Gastrocnemius medialis (tissue), 4 donors: ENCODE measurements around the gene UBN1. TPM values are rescaled to one million over a fixed set of nuclear protein-coding genes. Genes with fewer than 3 reads are reported as not detected.

Experiments
- ATAC-seq, 2 donors: fragments of 150-250 bp; one replicate each; pipeline ENCODE4 v1.9.1; 2016
- DNase-seq, 2 donors: peaks; one replicate each; pipeline ENCODE4 v3.0.0-alpha.2; 2019
- H3K27ac ChIP-seq, 4 donors: fragments of 200-600 bp; sonication (generic); 1 replicate in 1 of 4; 2 replicates in 3 of 4; pipeline ENCODE4 v1.5.1; 2016 to 2018; ENCODE audit warnings: mild to moderate bottlenecking in 2 of 4, moderate library complexity in 1 of 4
- H3K27me3 ChIP-seq, 3 donors: fragments of 200-600 bp; sonication (generic) in 2 of 3; 1 replicate in 1 of 3; 2 replicates in 2 of 3; pipeline versions ENCODE4 v1.5.1 to v1.6.0; 2016 to 2019; ENCODE audit warnings: mild to moderate bottlenecking in 1 of 3, moderate library complexity in 1 of 3
- H3K36me3 ChIP-seq, 2 donors: fragments of 200-600 bp; sonication (generic) in 1 of 2; one replicate each; pipeline ENCODE4 v1.5.1; 2017 to 2018
- H3K4me1 ChIP-seq, 2 donors: fragments of 200-600 bp; sonication (generic) in 1 of 2; one replicate each; pipeline ENCODE4 v1.5.1; 2016 to 2017; ENCODE audit warnings: mild to moderate bottlenecking in 2 of 2
- H3K4me3 ChIP-seq, 4 donors: fragments of 200-600 bp; sonication (generic) in 3 of 4; 1 replicate in 1 of 4; 2 replicates in 3 of 4; pipeline ENCODE4 v1.5.1; 2016 to 2019; ENCODE audit warnings: mild to moderate bottlenecking in 2 of 4
- H3K9me3 ChIP-seq, 3 donors: fragments of 200-600 bp; sonication (generic) in 2 of 3; 1 replicate in 1 of 3; 2 replicates in 2 of 3; pipeline ENCODE4 v1.5.1; 2016 to 2019
- POLR2A ChIP-seq, 2 donors: fragments of 450-650 bp; IDR thresholded peaks; one replicate each; pipeline ENCODE4 v1.6.1; 2017; ENCODE audit warnings: antibody characterized with exemption in 2 of 2, mild to moderate bottlenecking in 2 of 2, moderate library complexity in 2 of 2
- in situ Hi-C, 4 donors: fragments of 200-750 bp; cut with MboI; loops; one replicate each; pipeline versions ENCODE4 v1.15.0 to v1.8.0; 2017; ENCODE audit warnings: low sequenced_read_pairs in 4 of 4
- intact Hi-C: fragments of 100-400 bp; cut with DNase I; formaldehyde crosslinking; loops from one replicate; pipeline ENCODE4 v1.15.1; 2023; ENCODE audit warnings: low total_unique reads
- total RNA-seq, 4 donors: library from RNA; depleted of rRNA; stranded (reverse); fragments of >200 nt; gene quantifications; one replicate each; pipeline versions ENCODE4 v1.1.0 to v1.2.3, GENCODE V29; 2016
- TF ChIP-seq, protein P1 (sequence below), 5 experiments: fragments of 450-650 bp in 3 of 5; fragments of 200-600 bp in 2 of 5; sonication (generic) in 2 of 5; IDR thresholded peaks in 4 of 5; conservative IDR thresholded peaks in 1 of 5; 1 replicate in 4 of 5; 2 replicates in 1 of 5; pipeline ENCODE4 v1.5.1; 2016 to 2019; ENCODE audit warnings: antibody characterized with exemption in 5 of 5, mild to moderate bottlenecking in 3 of 5, moderate library complexity in 3 of 5

Gene UBN1
- total RNA-seq, 4 donors from 2014 or later = 25.3 to 33.4 (median 28.2) TPM

DNA sequence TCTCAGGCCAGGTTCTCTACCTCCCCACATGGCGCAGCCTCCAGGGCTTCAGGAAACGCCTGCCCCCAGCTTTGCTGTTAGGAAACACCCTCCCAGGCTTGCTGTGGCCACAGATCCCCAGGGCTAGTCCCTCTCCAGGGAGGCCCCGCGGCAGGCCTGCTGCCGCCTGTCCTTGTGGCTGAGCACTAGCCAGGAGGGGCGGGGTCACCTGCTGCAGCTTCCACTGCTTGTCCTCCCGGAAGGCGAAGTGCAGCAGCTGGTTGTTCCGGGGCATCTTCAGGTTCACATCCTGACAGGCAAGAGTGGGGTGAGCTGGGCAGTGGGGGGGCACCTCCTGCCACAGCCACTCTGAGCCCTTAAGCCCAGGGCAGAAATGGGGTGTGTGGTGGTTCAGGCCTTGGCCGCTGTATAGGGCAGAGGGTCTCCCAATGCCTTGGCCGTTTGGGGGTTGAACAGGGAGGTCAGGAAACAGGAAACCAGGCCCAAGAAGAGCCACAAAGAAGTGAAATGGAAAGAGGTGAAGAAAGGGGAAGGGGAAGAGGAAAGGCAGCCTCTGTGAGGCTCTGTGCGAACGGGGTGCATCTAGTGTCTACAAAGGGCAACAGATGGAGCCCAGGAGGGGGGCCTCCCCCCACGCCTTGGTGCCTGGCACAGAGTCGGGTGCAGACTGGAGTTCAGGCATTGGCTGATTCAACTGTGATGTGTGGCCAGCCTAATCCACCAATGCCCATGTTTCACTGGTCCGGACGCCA is 46.8 kb upstream of the UBN1 start:
- H3K4me3 ChIP-seq = no peak overlapping the region
- in situ Hi-C loops = no loop called here
- no peak for DNase-seq
- peaks cover 0 to 21% of the 10 kb centered on the region in 2 donors for H3K36me3 ChIP-seq
- H3K27me3 ChIP-seq = no peaks in the 10 kb centered on the region
- peaks cover 11 to 17% of the 10 kb centered on the region in 2 donors for H3K4me1 ChIP-seq
- TF ChIP-seq POLR2A (IDR thresholded peaks at IDR 0.05) = no peak
- TF ChIP-seq, protein P1, sequence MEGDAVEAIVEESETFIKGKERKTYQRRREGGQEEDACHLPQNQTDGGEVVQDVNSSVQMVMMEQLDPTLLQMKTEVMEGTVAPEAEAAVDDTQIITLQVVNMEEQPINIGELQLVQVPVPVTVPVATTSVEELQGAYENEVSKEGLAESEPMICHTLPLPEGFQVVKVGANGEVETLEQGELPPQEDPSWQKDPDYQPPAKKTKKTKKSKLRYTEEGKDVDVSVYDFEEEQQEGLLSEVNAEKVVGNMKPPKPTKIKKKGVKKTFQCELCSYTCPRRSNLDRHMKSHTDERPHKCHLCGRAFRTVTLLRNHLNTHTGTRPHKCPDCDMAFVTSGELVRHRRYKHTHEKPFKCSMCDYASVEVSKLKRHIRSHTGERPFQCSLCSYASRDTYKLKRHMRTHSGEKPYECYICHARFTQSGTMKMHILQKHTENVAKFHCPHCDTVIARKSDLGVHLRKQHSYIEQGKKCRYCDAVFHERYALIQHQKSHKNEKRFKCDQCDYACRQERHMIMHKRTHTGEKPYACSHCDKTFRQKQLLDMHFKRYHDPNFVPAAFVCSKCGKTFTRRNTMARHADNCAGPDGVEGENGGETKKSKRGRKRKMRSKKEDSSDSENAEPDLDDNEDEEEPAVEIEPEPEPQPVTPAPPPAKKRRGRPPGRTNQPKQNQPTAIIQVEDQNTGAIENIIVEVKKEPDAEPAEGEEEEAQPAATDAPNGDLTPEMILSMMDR (IDR thresholded peaks at IDR 0.05 in 4 of 5, conservative IDR thresholded peaks at IDR 0.05 in 1 of 5) = no peak
- no peak for ATAC-seq
- H3K27ac ChIP-seq = peak overlapping the region in 1 of 4 donors; percentile 25
- H3K9me3 ChIP-seq = no peaks in the 10 kb centered on the region
- intact Hi-C loops = loop anchor here (5.0 kb wide), 1 partner anchor 47 kb away; the partner anchor contains the start of genes GLYR1 and UBN1

GRCh38 chr16:4801051-4801961 is 46.0 kb upstream of the UBN1 start:
- Histone ChIP-seq H3K9me3 (no peaks in the 10 kb centered on the region), H3K4me1 (peaks cover 11 to 17% of the 10 kb centered on the region in 2 donors), H3K36me3 (peaks cover 0 to 28% of the 10 kb centered on the region in 2 donors), H3K4me3 (peak overlapping the region; percentile 64 to 97 (median 84)), H3K27ac (peak overlapping the region; percentile 76 to 93 (median 86)), H3K27me3 (no peaks in the 10 kb centered on the region)
- DNase-seq (no peak), ATAC-seq (no peak)
- TF ChIP-seq, protein P1 (IDR thresholded peaks at IDR 0.05 in 4 of 5, conservative IDR thresholded peaks at IDR 0.05 in 1 of 5) = no peak
- no peak for TF ChIP-seq POLR2A (IDR thresholded peaks at IDR 0.05)
- in situ Hi-C loops = no loop called here
- intact Hi-C loops = loop anchor here (5.0 kb wide), 1 partner anchor 46 kb away; the partner anchor contains the start of genes GLYR1 and UBN1

- H3K4me3 ChIP-seq = peak within 1 kb of the TSS; percentile 64 to 97 (median 84)
- peak in 1 of 2 donors; percentile 54 for TF ChIP-seq POLR2A (IDR thresholded peaks at IDR 0.05)
- TF ChIP-seq, protein P1 (IDR thresholded peaks at IDR 0.05 in 4 of 5, conservative IDR thresholded peaks at IDR 0.05 in 1 of 5) = no peak
- peaks cover 11 to 17% of the 10 kb centered on the region in 2 donors for H3K4me1 ChIP-seq
- H3K27ac ChIP-seq = peak within 1 kb of the TSS; percentile 76 to 93 (median 86)
- in situ Hi-C loops (no loop called here), intact Hi-C loops (loop anchor here (1.0 to 5.0 kb wide), 3 partner anchors 33 to 68 kb away; partner anchors contain the start of genes ANKS3, DNAAF8, GLYR1 and UBN1)
- H3K9me3 ChIP-seq = no peaks in the 10 kb centered on the region
- DNase-seq (peak; percentile 35 to 73), ATAC-seq (peak; percentile 46 to 54)
- H3K36me3 ChIP-seq = peaks cover 0 to 32% of the 10 kb centered on the region in 2 donors
- no peaks in the 10 kb centered on the region for H3K27me3 ChIP-seq
Measured at GRCh38 chr16:4801962-4802658, 45.2 kb upstream of the UBN1 start, which contains the start of gene ROGDI. ROGDI (minus strand) TSS chr16:4802633; CDS start chr16:4802571, 62 bp downstream.

DNA sequence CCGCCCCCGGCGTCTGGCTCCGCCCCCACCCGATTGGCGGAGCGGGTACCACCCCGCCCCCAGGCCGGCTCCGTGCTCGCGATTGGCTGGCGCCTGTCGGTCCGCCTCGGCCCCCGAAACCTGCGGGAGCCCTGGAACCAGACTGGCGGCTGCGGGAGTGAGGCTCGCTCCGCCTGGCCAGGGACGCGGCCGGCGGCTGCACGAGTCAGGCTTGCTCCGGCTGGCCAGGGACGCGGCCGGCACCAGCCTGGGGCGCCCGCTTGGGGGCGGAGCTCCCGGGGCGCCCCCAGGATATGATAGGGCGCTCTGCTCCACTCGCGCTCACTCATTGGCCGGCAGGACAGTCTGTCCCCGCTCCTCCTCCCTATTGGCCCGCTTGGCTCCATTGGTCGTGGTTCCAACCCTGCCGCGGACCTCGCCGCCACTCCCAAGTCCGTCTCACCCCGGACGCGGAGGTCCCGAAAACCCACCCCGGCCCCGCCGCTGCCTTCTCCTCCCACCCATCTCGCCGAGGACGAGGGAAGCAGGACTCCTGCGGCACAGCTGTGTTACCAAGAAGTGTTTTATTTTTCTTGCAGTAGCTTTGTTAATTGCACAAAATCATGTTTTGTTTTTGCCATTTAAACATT is 44.5 kb upstream of the UBN1 start:
- in situ Hi-C loops = no loop called here

More for the DNA sequence above, 44.5 kb upstream of the UBN1 start:
- TF ChIP-seq, protein P1 (IDR thresholded peaks at IDR 0.05 in 4 of 5, conservative IDR thresholded peaks at IDR 0.05 in 1 of 5) = peak in 4 of 5 experiments; percentile 32 to 60 (median 42)
- TF ChIP-seq POLR2A (IDR thresholded peaks at IDR 0.05) = peak; percentile 1 to 20
- intact Hi-C loops = loop anchor here (1.0 to 5.0 kb wide), 3 partner anchors 34 to 68 kb away; partner anchors contain the start of genes ANKS3, DNAAF8, GLYR1 and UBN1
- Histone ChIP-seq H3K36me3 (peaks cover 0 to 31% of the 10 kb centered on the region in 2 donors), H3K27ac (peak overlapping the region; percentile 76 to 93 (median 86)), H3K4me1 (peaks cover 11 to 17% of the 10 kb centered on the region in 2 donors), H3K4me3 (peak overlapping the region; percentile 64 to 97 (median 84)), H3K27me3 (no peaks in the 10 kb centered on the region), H3K9me3 (no peaks in the 10 kb centered on the region)
- DNase-seq = peak; percentile 91 to 93
- ATAC-seq = peak; percentile 95
